ENCODE data around the gene MYO10. TPM values are rescaled to one million over a fixed set of nuclear protein-coding genes. Genes with fewer than 3 reads are reported as not detected.

MYO10 gene
- total and polyA plus RNA-seq, 2 donors (not counting 3 experiments of a cell fraction or from before 2014, with no cell fraction given), result 36.0 to 148 TPM

DNA sequence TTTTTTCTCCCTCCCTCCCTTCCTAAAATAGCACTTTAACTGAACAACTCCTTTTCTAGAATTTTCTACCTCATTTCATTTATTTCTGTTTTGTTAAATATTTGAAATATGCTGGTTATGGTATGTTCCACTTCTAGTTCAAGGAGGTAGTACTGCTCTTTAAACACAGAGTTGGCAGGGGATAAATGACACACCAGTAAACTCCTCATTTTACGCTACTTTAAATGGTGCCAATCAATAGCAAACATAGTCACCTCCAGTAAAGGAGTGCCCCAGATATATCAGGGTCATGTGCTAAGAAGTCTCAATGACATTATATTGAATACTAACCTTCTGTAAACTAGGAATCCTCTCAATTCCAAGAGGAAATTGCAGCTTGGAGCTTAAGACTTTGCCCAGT is 56.9 kb downstream of the MYO10 start:
- H3K9me1 ChIP-seq (replicated peaks; ENCODE audit: control insufficient read depth, extremely low read depth, insufficient read depth, low read length), result peaks cover 2% of the 10 kb centered on the region
- H3K27me3 ChIP-seq (ENCODE audit: control insufficient read depth in 2 of 2, insufficient read depth in 2 of 2, low read length in 2 of 2), result no peaks in the 10 kb centered on the region
- FAIRE-seq (no peak), DNase-seq (ENCODE audit: low read depth, low spot score) (no peak)
- no peak overlapping the region for H3K27ac ChIP-seq (ENCODE audit: insufficient read depth, low read depth, low read length)
- no peaks in the 10 kb centered on the region for H3K9me3 ChIP-seq (replicated peaks; ENCODE audit: control insufficient read depth, insufficient read depth, low read length)
- no peak overlapping the region for H3K9ac ChIP-seq (replicated peaks; ENCODE audit: extremely low read depth, insufficient read depth, low read length)
- intact Hi-C loops (cut with micrococcal nuclease) (no loop called here), dilution Hi-C loops (cut with MboI; ENCODE audit: extremely low pct_ligation_motif_present, low sequenced_read_pairs) (no loop called here)
- peaks cover 97% of the 10 kb centered on the region for H3K79me2 ChIP-seq (ENCODE audit: control insufficient read depth, insufficient read depth, low read length)
- H3K4me1 ChIP-seq (ENCODE audit: control insufficient read depth, extremely low read depth, insufficient read depth, low read length), result no peaks in the 10 kb centered on the region
- no peak overlapping the region for H3K4me3 ChIP-seq (replicated peaks in 1 of 3; ENCODE audit: insufficient read depth in 1 of 3, low read depth in 1 of 3, low read length in 3 of 3)
- H3K4me2 ChIP-seq (ENCODE audit: insufficient read depth, low read length), result no peak overlapping the region
- ChIA-PET POLR2A (no interaction called here), CTCF (interaction anchor here (1.0 to 1.5 kb wide), 3 partner anchors 55 to 311 kb away, joined by 3 to 5 read pairs (median 4); no protein-coding TSS in a partner anchor)
- no TSS peak for BruUV-seq (replicated peaks)
- peaks cover 7 to 18% of the 10 kb centered on the region in 2 experiments for H3K36me3 ChIP-seq (ENCODE audit: control insufficient read depth in 2 of 2, extremely low read depth in 1 of 2, insufficient read depth in 2 of 2, low read length in 2 of 2)
- TF ChIP-seq FOS (IDR thresholded peaks at IDR 0.05; ENCODE audit: borderline replicate concordance, insufficient read depth, low read length), result no peak
- no peak for TF ChIP-seq EZH2 (IDR thresholded peaks at IDR 0.05; ENCODE audit: borderline replicate concordance, low read depth, low read length, severe bottlenecking)
- TF ChIP-seq, protein P1, sequence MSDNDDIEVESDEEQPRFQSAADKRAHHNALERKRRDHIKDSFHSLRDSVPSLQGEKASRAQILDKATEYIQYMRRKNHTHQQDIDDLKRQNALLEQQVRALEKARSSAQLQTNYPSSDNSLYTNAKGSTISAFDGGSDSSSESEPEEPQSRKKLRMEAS (IDR thresholded peaks at IDR 0.05; ENCODE audit: insufficient read depth, insufficient read length), result no peak
- TF ChIP-seq MYC (IDR thresholded peaks at IDR 0.05; ENCODE audit: low read depth, low read length), result no peak
- TF ChIP-seq, protein P2, sequence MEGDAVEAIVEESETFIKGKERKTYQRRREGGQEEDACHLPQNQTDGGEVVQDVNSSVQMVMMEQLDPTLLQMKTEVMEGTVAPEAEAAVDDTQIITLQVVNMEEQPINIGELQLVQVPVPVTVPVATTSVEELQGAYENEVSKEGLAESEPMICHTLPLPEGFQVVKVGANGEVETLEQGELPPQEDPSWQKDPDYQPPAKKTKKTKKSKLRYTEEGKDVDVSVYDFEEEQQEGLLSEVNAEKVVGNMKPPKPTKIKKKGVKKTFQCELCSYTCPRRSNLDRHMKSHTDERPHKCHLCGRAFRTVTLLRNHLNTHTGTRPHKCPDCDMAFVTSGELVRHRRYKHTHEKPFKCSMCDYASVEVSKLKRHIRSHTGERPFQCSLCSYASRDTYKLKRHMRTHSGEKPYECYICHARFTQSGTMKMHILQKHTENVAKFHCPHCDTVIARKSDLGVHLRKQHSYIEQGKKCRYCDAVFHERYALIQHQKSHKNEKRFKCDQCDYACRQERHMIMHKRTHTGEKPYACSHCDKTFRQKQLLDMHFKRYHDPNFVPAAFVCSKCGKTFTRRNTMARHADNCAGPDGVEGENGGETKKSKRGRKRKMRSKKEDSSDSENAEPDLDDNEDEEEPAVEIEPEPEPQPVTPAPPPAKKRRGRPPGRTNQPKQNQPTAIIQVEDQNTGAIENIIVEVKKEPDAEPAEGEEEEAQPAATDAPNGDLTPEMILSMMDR (IDR thresholded peaks at IDR 0.05; ENCODE audit: extremely low read depth in 1 of 2, insufficient read depth in 1 of 2, low read depth in 1 of 2, low read length in 2 of 2), result no peak
- TF ChIP-seq POLR2AphosphoS5 (IDR thresholded peaks at IDR 0.05; ENCODE audit: insufficient read depth, low read depth, low read length), result no peak
- no peak for TF ChIP-seq POLR2A (IDR thresholded peaks at IDR 0.05; ENCODE audit: low read depth, low read length)
- peaks cover 34% of the 10 kb centered on the region for H4K20me1 ChIP-seq (replicated peaks; ENCODE audit: control insufficient read depth, extremely low read depth, insufficient read depth, low read length)
- no peak overlapping the region for H2AFZ ChIP-seq (ENCODE audit: low read depth, low read length)
